Measurements from ENCODE around the gene DOCK9.

- TF ChIP-seq USF1 (IDR thresholded peaks at IDR 0.05) (no peak), TEAD4 (IDR thresholded peaks at IDR 0.05) (no peak), REST (IDR thresholded peaks at IDR 0.05; ENCODE audit: low read depth) (no peak), YY1 (IDR thresholded peaks at IDR 0.05; ENCODE audit: low read depth) (no peak), RAD21 (IDR thresholded peaks at IDR 0.05; ENCODE audit: low read depth) (no peak), TAF1 (IDR thresholded peaks at IDR 0.05; ENCODE audit: low read depth) (no peak), TCF12 (IDR thresholded peaks at IDR 0.05; ENCODE audit: low read depth) (no peak), CEBPB (IDR thresholded peaks at IDR 0.05) (no peak), ZBTB7A (IDR thresholded peaks at IDR 0.05; ENCODE audit: low read depth) (no peak), MAX (IDR thresholded peaks at IDR 0.05) (0 out of 2 replicates have a peak, but pooled peaks have one; percentile 38)
Observed at GRCh38 chr13:98879957-98880356, 97.9 kb downstream of the DOCK9 start.
